ENCODE results near the gene RAB8B.
"Not testable (repeated sequence)": the region's sequence is repeated elsewhere in the genome, so short reads cannot be mapped to it uniquely, and the experiment has no call there.

Gene RAB8B

DNA sequence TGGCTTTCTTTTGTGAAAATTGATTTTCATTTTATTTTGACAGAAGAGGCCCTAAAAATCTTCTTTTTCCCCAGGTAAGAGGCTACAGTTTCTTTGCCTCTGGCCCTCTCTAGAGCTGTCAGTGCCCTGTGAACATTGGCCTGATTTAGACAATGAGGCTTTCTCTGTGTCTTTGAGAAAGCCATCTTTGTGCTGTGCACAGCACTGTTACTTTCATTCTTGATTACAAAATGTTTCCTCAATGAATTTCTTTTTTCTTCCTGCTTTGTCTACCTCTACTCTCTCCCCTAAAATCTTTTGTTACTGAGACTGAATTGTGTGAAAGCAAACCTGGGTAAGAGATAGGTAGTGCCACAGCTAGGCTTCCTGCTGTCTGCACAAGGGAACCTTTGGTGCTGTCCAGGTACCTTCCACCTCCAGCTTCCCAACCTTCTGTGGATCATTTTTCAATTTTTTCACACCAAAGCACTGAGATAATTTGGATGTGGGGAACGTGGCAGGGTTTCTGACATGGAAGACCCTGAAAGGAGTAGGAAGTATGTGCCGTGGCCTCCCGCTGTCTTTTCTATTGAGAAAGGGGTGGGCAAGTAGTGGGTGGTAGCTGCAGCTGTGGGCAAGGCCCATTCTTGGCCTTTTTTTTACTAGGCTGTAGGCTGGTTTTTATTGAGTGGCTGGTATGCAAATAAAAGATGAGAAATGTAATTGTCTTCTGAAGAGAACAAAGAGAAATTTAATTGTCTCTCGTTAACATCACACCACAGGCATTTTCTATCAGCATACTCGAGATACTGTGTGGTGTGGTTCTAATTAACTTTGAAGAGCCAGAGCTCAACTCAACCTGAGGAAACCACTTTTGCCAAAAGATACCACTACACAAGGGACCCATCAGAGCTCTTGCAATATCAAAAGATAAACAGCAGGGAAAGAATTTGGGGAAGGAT is 21.0 kb downstream of the RAB8B start:
- DNase-seq, result no peak

DNA sequence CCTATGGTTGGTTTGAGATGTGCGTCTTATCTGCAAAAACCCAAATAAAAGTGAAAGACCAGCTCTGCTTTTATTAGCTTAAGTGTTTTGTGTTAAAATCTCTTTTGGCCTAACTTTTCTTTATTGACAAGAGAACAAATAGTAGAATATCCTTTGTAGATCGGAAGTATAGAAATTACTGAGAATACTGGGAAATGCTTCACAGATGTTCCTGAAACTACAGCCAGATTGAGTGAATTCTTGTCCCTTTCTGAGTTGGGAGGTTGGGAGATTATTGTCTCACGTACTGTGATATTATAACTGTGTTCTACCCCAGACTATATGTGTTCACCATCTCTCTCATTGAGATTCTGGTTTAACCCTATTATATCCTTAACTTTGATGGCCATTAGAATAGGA is 21.7 kb downstream of the RAB8B start:
- no peak for DNase-seq

DNA sequence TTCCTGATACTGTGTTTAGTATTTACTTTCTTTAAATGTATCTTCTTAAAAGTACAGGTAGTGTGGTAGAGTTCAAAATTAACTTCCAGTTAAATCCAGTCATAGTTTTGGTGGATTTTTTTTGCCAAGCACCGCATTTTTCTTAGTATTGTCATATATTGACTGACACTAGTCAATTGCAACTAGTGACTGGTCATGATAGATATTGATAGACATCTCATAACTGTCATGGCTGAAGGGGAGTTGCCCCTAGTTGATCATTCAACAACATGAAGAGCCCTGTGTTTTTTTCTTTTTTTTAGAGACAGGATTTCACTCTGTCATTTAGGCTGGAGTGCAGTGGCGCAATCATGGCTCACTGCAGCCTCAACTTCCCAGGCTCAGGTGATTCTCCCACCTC is 22.1 kb downstream of the RAB8B start:
- no peak for DNase-seq

DNA sequence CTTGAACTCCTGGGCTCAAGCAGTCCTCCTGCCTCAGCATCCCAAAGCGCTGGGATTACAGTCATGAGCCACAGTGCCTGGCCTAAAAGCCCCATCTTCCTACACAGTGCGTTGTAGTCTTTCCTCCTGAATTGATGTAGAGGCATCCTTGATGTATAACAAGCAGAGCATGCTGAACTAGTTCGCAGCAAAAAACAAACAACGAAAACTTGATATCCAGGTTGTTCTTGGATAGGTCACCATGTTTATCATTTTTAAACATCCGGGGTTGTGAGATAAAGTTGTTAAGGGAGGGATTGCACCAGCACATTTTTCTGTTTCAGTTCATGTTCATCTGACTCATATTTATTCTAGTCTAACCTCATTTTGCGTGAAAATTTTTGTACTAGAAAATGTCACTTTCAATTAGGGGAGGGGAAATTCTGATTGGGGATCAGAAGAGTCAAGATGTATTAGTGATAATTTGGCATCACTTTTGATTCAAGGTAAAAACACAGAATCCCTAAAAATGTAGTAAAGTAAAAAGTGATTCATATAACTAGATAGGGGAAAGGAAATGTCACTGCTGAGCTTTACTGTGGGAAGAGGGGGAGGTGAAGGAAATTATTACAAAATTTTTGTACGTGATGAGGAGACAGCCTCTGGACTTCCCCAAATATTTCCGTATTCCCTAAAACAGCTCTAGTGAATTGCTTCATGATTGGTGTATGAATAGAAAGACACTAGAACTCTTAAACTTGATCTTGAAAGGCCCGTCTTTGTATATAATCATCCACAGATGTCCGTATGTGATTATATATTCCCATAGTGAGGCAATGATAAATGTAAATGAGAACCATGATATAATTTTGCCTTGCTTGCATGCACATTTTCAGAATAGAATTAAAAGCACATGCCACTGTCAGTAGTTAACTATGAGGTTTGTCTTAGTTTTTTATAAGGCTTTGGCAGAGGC is 22.9 kb downstream of the RAB8B start:
- DNase-seq, result no peak

DNA sequence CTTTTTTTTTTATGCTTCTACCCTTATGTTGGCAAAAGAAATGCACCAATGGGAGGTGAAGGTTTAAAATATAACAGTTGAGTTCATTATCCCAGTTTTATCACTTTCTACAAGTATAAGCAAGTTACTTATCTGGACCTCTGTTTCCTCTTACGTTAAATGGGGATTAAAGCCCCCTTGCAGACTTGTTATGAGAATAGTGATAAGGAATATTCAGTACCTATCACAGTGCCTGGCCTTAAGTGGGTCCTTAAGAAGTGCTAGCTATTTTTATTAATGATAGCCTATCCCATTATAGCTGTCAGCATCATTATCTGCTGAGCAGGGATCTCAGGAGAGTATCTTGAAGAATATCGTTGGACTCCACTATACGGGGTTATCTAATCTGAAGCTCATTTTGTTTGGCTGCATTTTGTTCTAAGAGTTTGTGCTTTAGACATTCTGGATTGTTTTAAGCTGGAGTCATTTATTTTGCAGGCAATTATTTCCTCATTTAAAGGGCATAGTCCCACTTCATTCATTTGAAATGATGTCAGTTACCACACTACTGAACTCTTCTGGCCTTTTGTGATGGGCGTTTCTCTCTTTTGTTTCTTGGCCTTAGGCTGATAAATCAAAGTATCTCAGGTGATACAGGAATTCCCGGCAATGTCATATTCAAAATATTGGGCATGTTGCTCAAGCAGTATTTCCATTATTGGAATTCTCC is 28.8 kb downstream of the RAB8B start:
- no peak for DNase-seq

DNA sequence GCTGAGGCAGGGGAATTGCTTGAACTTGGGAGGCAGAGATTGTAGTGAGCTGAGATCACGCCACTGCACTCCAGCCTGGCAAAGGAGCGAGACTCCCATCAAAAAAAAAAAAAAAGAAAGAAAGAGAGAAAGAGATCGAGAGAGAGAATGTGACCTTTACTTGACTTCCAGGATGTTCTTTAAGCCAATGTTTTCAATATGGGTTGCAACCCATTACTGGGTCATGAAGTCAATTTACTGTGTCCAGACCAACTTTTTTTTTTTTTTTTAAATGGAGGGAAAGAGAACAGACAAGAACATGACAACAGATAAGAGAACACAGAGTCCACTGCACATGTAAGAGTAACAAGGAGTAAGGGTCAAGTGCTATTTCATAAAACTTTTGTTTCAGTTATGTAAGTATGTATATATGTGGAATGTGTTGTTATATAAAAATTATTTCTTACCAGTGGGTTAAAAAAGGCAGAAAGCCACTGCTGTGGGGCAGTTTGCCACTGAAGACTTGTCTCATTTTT is 29.8 kb downstream of the RAB8B start:
- no peak for DNase-seq

DNA sequence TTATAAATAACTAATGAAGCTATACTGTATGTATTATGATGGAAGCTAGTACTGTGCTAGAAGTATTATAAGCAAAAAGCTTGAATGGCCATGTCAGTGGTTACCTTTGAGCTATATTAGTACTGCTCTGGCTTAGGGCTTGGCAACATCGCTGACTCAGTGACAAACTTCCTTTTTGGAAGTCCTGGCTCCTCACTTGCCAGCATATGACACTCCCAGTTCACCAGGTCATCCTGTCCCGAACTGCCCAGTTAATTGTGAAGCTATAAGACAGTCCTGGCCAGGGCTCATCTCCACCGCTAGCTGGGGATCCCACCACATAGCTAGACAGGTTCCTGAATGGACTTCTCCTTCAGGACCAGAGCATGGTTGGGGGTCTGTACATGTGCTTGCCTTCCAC is 31.9 kb downstream of the RAB8B start:
- DNase-seq, result no peak

DNA sequence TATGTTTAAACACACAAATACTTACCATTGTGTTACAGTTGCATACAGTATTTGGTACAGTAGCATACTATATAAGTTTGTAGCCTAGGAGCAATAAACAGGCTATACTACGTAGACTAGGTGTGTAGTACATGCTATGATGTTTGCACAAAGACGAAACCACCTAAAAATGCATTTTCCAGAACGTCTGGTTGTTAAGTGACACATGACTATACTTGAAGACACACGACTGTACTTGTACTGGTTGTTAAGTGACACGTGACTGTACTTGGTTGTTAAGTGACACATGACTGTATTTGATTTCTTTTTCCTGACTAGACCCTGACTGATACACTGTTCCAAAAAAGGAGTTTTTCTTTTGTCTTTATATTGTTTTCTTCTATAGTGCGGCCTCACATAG is 34.1 kb downstream of the RAB8B start:
- DNase-seq, result no peak

DNA sequence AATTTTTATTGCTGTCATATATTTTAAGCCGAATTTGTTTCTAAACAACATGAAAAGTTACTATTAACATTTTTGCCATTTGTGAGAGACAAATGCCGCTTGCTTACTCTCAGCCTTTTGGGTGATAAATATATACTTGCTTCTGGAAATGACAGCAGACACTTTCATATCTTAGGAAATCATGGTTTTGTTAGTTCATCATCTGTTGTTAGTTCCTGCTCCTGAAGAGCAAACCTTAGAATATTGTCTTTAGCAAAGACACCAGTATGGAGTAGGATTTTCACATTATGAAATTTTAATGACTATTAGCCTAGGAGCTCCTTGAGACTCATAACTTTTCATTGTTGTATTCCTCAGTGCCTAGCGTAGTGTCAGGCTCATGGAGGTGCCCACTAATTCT is 36.0 kb downstream of the RAB8B start:
- DNase-seq, result no peak

DNA sequence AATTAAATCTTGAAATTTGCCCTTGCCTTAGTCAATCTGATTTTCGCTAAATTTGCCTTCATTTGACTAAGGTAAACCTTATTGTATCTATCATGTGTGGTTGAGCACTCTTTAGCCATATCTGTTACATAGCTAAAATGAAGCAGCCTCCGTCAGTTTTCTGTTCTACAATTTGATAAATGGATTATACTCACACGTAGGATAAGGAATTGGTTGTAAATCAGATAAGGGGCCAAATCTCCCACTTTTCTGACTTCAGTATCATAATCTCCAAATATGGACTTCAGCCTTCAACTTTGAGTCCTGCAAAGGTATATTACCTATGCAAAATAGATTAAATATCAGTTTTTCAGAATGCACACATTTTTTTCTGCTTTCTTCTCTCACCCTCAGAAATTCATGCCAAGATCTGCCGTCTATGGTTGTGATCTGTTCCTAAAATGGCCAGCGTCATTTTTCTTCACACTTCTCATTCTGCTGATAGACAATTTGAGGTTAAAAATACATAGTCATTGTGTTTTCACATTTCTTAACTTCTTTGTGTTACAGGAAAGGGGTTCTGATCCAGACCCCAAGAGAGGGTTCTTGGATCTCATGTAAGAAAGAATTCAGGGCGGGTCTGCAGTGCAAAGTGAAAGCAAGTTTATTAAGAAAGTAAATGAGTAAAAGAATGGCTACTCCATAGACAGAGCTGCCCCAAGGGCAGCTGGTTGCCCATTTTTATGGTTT is 36.9 kb downstream of the RAB8B start:
- no peak for DNase-seq

DNA sequence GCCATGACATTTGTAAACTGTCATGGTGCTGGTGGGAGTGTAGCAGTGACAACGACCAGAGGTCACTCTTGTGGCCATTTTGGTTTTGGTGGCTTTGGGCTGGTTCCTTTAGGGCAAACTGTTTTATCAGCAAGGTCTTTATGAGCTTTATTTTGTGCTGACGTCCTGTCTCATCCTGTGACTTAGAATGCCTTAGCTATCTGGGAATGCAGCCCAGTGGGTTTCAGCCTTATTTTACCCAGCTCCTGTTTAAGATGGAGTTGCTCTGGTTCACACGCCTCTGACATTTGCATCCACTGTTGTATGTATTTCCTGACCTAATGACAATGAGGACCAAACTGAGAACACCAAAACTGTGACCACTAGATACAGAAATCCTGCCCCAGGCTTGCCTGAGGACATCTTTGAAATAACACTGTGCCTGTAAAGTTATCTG is 37.6 kb downstream of the RAB8B start:
- DNase-seq, result no peak

DNA sequence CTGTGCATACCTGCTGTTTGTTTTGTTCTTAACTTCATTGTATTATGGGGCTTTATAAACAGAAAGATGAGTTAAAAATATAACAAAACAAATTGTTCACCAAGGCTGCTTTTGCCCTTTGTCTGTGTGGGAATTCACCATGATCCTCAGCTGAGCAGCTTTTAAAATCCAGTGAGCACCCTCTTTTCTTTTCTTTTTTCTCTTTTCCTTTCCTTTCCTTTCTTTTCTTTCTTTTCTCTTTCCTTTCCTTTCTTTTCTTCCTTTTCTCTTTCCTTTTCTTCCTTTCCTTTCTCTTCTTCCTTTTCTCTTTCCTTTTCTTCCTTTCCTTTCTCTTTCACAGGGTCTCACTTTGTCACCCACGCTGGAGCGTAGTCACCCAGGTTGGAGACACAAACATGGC is 38.3 kb downstream of the RAB8B start:
- DNase-seq, result no peak

DNA sequence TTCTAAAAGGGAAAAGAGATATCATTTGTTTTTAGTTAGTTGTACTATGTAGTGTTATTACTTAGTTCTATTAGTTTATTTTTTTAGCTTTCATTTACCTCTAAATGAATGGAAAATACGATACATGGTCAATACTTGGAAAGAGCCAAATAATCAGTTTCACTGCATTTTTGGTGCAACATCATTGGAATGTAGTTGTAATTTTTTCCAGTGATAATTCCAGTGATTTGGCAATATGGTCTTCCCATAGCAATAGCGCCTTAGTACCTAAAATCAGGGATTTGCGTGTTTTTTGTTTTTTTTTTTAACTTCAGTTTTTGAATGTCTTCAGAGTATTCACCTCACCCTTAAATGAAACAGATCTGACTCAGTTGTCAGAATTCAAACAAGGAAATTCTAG is 41.8 kb downstream of the RAB8B start:
- DNase-seq, result no peak

DNA sequence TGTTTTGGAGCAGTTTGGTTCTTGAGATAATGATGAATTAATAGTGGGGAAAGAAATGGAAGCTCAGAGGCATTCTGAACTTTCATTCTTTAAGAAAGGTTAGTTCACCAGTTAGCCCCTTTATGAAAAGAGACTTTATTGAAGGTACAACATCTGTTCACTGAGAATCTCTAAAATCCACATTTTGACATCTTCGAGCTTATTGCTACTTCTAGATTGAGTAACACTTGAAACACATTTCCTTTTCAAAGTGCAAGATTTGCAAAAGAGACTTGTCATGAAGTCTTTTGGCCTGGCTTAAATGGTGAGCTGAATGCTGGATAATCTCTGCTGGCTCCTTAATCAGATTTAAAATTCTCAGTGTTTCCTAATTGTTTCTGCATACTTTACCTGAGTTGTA is 42.3 kb downstream of the RAB8B start:
- DNase-seq, result no peak

DNA sequence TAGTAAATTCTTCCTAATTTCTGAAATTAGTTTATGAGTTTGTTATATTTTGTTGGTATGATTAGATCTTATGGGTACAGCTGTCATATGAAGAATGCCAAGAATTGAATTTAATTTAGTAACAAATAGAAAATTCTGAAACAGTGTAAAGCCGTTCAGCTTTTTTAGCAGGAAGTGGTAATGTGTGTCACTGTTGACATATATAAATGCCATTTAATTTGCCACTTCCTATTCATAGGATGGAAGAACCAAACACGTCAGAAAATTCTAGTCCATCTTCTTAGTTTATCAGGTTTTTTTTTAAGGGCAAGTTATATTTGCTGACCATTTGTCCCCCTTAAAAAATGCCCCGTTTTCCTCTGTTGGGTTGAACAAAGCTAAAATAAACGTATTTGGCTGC is 43.0 kb downstream of the RAB8B start:
- DNase-seq, result no peak

DNA sequence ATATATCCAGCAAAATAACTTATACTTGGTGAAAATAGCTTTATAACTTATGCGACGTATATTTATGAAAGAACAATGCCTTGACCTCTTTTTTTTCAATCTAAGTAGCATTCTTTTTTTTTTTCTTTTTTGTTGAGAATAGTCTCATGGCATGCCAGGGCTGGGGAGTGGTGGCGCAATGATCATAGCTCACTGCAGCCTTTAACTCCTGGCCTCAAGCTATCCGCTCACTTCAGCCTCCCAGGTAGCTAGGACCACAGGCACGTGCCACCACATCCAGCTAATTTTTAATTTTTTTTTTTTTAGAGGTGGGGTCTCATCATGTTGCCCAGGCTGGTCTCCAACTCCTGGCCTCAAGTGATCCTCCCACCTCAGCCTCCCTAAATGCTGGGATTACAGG is 43.5 kb downstream of the RAB8B start:
- DNase-seq, result no peak

DNA sequence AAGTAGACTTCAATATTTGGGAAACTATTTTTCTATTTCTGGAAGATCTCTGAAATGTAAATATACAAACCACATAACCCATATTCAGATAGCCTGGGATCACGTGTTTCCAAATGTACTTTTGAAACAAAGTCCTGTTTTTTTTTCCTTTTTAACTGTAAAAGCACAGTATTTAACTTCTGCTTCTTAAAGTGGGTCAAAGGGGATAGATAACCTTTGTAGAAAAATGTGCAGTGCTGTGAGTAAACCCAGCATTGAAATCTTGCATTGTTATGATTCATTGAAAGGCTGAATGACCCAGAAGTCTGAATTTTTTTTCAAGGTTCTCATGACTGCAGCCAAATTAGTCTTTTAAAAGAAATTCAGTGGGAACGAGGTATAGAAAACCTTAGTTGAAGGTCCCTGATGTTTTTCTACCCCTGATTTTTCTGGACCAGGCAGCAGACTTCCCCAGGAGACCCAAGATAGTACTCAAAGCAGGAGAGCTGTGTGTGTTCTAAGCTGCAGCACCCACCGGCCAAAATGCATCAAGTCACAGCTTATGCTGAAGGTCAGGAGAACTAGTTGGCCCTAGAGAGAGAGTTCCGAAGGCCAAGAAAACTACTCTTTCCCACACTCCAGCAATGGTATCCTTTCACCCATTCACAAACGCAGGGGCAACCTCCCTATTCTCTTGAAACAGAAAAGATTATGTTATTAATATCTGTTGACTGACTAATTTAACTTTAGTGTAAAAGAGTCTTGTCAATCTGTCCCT is 44.4 kb downstream of the RAB8B start:
- DNase-seq, result no peak

DNA sequence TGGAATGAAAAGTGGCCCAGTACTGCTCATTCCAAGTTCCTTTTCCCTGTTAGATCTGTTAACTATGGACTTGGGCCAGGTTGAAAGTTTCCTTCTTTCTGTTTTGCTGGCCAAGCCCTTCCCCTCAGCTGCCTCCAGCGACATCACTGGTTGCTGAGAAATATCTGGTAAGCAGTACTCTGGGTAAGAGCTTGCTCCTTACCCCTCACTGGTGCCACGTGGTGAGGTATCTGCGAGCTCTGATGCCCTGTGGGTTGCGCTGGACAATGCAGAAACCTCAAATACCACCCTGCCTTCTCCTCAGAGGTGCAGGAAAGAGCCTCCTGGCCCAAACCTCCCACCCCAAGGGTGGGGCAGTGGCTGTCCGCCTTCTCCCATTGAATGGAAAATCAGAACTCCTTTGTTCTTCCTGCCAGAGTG is 45.1 kb downstream of the RAB8B start:
- DNase-seq, result no peak

DNA sequence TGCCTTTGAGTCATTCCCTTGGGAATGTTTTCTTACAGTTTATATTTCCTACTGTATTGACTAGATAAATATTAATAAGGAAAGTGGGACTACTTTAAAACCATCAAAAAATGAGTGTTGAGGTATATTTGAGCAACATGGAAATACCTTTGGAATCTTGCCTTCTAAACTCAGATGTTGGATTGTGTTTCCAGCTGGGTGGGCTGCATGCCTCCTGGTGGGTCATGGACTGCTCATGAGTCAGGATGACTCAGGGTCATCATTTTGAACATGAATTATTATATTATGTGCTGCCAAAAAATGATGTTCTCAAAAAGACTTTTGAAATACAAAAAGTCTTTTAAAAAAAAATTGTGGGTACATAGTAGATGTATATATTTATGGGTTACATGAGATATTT is 46.9 kb downstream of the RAB8B start:
- no peak for DNase-seq

DNA sequence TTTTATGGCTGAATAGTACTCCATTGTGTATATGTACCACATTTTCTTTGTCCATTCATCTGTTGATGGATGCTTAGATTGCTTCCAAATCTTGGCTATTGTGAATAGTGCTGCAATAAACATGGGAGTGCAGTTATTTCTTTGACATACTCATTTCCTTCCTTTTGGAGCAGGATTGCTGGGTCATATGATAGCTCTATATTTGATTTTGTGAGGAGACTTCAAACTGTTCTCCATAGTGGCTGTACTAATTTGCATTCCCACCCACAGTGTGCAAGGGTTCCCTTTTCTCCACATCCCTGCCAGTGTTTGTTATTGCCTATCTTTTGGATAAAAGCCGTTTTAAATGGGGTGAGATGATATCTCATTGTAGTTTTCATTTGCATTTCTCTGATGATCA is 47.7 kb downstream of the RAB8B start:
- DNase-seq, result not testable (repeated sequence)

DNA sequence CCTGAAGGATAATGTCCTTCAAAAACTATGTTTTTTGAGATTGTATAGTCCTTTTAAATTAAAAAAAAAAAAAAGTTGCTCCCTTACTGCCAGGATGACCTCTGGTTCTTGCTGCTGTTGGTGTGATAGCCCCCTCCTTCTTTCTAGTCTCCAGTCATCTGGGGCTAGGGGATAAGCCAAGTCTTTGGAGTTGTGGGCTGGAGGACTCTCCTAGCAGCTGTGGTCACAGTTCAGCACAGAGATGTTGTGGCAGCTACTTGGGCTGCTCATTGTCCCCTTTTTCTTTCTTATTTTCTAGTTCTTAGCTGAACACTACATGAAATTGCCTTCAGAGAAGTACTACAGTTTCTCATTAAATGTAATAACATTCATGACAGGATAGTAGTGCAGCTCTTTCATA is 48.8 kb downstream of the RAB8B start:
- no peak for DNase-seq

Data from RPMI8226 (cell line).